A549 (cell line): ENCODE data around the gene PRKN.

ENCODE experiments used
- NFE2L2 ChIP-seq: fragments of 150-350 bp; conservative IDR thresholded peaks from 2 replicates; pipeline ENCODE4 v1.6.1; 2014; ENCODE audit warnings: low read length
- SREBF2 ChIP-seq: fragments of 450-650 bp; IDR thresholded peaks from 2 replicates; pipeline ENCODE4 v1.6.1; 2014; ENCODE audit warnings: mild to moderate bottlenecking, moderate library complexity
- ZNF302 ChIP-seq: fragments of 250-450 bp; sonication (Bioruptor Pico); IDR thresholded peaks from 2 replicates; pipeline ENCODE4 v1.9.0; 2021; ENCODE audit warnings: inconsistent platforms, mild to moderate bottlenecking, moderate library complexity
- TF ChIP-seq, protein P1 (sequence below): fragments of >200 bp; sonication (Bioruptor Twin); formaldehyde crosslinking; IDR thresholded peaks from 3 replicates; pipeline ENCODE4 v1.5.1; 2016

DNA sequence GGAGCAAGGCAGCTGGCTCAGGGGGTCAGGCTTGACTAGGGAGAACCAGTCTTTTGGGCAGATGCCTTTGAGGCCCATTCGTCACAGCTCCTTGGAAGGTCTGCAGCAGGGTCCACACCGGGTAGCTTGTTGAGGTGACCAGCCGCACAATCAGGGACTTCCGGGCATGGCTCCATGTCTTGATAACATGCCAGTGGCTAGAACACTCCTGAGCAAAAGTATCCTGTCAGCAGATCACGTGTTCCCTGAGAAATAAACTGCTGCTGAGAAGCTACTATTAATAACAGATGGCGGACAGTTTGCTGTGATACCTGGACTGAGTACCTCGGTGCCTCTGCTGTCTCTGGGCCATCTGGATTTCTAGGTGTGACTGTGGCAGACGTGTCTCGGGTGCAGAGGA lies 235.9 kb downstream of the PRKN start:
- TF ChIP-seq SREBF2: no peak
- TF ChIP-seq, protein P1, sequence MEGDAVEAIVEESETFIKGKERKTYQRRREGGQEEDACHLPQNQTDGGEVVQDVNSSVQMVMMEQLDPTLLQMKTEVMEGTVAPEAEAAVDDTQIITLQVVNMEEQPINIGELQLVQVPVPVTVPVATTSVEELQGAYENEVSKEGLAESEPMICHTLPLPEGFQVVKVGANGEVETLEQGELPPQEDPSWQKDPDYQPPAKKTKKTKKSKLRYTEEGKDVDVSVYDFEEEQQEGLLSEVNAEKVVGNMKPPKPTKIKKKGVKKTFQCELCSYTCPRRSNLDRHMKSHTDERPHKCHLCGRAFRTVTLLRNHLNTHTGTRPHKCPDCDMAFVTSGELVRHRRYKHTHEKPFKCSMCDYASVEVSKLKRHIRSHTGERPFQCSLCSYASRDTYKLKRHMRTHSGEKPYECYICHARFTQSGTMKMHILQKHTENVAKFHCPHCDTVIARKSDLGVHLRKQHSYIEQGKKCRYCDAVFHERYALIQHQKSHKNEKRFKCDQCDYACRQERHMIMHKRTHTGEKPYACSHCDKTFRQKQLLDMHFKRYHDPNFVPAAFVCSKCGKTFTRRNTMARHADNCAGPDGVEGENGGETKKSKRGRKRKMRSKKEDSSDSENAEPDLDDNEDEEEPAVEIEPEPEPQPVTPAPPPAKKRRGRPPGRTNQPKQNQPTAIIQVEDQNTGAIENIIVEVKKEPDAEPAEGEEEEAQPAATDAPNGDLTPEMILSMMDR: no peak
- TF ChIP-seq ZNF302: no peak
- TF ChIP-seq NFE2L2: no peak
